NCI-H2196 treated with DMSO at 0.1 percent for 48 hours (cell line): Measurements from ENCODE around the gene ADSL.

Experiments used
- DNase-seq: peaks from one replicate; lab custom pipeline; 2025; ENCODE audit not compliant: unreplicated experiment; lab: John Stamatoyannopoulos, UW

Gene ADSL

DNA sequence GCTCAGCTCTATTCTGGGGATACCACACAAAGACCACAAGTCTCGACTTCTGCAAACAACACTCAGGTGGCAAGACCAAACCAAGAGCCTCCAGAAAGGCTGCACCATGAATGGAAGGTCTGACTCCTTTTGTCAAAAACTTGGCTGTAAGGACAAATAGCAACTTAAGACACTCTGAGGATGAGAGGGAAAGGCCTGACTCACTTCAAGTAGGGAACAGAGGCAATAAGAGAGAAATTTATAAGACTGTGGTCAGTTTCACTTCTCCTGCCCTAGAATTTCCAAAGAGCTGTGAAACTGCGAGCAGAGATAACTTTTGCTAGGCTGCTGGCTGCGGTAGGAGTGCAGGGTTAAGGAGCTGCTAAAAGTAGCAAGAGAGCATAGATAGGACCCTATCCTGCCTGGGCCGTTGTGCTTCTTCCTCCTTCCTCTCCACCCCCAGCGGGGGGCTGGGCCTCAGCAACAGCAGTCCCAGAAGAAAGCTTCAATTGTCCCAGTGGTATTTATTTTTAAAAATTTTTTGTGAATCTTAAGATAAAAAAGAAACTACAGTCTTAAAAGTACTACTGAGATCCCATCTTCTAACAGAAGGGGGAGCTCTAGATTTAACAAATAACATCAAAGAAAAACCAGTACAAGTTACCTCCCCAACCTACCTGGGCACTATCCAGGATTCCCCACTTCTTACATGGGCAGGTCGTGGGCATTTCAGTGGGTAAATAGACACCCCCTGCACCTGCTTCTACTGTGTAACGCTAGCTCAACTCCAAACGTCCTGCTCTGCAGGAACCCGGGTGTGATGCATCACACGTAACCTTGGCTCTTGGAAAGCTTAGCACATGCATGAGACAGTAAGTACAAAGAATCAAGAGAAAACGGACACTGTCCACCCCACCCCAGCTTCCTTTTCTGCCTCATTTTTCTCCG is 90.5 kb downstream of the ADSL start:
- peak; percentile 43 for DNase-seq
